Central memory CD4-positive, alpha-beta T cell (primary cell): ENCODE measurements around the gene FBP1.
"Not testable (repeated sequence)": the region's sequence is repeated elsewhere in the genome, so short reads cannot be mapped to it uniquely, and the experiment has no call there.

Source experiments
- DNase-seq: peaks from one replicate; pipeline ENCODE4 v3.0.0; 2022

The FBP1 gene

DNA sequence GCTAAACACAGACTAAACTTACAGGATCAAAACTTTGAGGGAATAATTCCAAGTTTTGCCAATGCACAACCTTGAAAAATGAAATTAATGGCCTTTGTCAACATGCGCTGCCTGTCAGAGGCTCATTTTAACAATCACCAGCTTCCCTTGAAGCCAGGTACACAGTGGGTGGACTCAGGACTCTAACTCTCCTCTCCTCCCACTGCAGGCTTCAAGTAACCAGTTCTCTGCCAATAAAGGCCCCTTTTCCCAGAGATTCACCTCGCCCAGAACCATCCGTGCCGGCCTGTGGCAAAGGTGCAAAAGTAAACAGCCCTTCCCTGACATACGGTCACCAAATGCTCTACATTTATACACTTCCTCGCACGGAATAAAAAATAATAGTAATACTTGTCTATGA is 27.2 kb downstream of the FBP1 start:
- no peak for DNase-seq

DNA sequence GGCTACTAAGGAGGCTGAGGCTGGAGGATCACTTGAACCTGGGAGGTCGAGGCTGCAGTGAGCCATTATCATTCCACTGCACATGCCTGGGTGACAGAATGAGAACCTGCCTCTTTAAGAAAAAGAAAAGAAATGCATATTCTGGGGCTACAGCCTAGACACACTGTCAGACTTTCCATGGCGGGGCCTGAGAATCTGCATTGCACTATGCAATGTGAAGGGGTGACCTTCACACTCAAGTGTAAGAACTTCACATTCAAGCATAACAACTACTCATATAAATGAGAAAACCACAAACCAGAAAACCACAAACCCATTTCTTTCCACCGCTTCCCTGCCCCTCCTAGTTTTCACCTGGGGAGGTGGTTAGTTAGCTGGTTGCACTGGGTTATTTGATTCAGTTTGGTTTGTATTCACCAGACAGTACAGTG is 27.7 kb downstream of the FBP1 start:
- peak; percentile 13 for DNase-seq

DNA sequence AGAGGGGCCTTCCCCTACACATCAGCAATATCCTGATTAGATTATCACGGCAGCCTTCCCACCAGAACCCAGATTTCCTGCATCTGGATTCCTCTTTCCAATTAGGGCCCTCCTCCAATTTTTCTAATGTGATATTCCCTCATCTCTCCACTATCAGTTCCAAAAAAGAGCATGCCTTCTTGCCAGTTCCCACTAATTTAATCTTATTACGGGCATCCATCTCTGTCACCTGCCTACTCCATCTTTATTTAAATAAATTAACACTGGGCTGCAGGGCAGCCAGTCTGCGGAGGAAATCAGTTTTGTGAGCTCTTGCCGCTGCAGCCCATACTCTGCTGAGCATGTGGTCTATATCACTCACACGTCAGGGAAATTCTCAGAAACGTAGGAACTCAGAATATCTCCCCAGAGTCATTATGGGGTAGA is 29.1 kb downstream of the FBP1 start:
- no peak for DNase-seq

DNA sequence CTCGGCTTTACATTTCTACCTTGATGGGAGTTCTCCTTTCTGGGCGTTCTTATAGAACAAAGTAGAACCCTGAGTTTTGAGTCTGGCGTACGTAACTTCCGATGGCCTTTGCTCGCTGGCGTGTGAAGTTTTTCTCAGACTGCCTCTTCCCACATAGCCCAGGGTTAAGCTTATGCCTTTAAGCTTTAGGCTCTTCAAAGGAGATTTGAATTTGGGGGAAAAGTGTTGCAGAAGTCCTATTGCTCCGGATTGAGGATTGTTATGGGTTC is 32.0 kb downstream of the FBP1 start:
- DNase-seq, result no peak

DNA sequence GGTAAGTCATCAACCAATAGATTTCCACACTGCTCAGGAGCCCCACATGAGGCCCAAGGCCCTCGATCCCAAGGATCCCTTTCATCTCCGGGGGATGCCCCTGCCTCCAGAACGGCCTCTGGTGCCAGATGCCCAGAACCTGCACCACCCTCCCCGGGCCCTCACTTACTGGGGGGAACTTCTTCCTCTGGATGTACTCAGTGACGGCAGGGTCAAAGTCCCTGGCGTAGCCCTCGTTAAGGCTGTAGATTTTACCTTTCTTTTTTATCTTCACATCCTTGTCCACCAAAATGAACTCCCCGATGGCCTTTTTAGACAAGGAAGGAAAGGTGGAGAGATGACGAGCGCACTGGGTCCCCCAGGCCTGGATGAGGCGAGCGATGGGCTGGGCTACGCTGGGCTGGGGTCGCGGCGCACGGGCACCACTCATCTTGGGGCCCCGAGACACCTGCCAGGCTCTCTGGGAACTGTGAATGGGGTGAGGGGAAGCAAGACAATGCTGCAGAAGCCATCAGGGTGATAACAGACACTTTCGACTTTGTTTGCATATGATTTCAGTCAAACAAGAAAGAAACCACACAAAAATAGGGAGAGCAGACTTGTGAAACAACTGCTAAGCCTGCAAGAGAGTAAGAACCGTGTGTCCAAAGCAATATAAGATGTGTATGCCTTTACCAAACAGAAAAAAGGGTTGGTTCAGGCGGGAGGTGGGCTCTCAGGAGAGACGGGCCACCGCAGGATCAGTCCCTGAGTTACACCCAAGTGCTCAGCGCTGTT is 32.5 kb downstream of the FBP1 start:
- no peak for DNase-seq

DNA sequence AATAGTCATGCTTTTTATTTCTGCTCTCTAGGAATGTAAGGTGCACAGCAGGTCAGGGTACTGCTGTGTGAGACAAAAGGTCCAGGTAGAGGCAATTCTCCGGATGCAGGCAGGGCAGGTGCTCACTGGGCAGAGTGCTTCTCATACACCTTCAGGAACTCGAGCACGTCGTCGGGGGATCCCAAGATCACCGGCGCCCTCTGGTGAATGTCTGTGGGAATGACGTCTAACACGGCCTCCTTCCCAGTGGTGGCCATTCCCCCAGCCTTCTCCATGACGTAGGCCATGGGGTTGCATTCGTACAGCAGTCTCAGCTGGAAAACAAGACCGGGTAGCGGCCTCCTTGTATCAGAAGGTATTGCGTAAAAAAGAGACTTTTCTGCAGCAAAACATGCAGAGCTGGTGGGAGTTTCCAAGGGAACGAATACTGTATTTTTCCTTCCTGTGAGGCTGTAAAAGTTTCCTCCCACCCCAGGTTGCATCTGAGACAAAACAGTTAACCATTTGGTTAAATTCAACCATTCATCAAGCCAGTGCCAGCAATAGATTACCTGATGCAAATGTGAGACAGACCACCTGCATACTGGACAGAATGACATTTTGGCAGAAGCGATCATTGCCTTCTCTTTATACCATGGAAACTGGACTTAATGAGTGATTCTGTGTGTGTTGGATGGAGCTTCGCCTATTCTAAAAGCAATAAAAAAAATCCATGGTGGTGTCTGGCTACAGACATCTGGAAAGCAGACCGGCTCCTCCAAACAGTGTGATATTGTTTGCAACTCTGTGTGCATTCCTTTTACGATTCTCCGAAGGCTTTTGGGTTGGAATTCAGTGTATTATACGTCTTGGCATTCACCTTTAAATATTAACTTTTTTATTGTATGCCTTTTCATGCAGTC is 35.8 kb downstream of the FBP1 start:
- DNase-seq, result peak; percentile 33

DNA sequence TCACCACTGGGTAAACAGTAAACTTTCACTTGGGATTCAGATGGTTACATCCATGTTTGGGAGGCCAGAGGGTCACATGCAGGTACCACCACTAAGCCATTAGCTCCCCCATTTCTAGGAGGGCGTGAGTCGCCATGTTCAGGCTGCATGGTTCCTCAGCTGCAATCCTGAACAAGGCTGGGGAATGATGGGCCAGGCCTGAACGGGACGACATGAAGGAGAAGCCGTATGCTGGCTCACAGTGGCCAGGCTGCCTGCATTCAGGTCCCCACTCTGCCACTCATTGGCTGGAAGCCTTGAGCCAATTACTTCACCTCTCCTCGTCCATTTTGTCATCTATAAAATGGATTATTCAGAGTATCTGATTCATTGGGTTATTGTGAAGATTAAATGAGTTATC is 36.7 kb downstream of the FBP1 start:
- no peak for DNase-seq

DNA sequence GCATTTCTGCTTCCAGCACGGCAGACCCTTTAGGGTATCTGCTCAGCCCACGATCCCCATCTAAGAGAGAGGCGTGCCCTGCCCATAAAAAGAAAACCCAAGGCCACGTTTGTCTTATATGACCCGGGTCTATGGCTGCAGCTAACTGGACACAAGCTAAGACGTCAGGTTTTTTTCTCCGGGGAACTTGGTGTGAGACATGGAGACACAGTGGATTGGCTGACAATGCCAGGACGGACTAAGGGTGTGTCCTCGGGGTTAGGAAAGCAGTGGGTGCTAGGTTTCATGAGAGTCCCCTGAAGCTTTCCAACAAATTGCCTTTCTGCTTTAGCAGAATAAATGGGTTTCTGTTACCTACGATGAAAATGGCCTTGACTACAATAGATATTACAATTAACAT is 38.6 kb downstream of the FBP1 start:
- no peak for DNase-seq

DNA sequence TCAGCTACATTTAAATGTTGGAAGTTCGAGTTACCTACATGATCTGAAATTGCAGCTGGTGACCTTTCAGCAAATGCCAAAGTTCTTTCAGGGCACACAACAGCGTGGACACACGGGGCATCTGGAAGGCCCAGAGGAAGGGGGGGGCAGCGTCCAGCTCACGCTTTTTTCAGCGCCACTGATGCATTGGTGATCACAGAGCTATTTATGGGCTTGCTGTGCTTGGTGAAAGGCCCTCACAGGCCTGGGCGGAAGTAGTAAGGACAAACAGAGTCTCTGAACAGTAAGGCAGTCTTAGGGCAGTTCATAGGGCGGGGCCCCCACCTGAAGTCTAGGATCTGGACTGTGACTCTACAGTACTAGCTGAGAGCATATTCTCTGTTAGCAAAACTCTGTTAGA is 39.1 kb downstream of the FBP1 start:
- DNase-seq, result no peak

DNA sequence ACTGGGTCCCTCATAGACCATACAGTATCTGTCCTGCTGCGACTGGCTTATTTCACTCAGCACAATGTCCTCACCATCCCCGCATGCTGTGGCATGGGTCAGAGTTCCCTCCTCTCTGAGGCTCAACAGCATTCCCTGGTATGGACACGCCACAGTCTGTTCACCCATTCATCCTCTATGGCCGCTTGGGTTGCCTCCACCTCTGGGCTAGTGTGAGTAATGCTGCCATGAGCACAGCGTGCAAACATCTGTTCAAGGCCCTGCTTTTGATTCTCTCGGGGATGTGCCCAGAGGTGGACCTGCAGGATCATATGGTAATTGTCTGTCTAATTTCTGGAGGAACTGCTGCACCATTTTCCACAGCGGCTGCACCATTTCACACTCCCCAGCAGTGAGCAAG is 40.2 kb downstream of the FBP1 start:
- no peak for DNase-seq

DNA sequence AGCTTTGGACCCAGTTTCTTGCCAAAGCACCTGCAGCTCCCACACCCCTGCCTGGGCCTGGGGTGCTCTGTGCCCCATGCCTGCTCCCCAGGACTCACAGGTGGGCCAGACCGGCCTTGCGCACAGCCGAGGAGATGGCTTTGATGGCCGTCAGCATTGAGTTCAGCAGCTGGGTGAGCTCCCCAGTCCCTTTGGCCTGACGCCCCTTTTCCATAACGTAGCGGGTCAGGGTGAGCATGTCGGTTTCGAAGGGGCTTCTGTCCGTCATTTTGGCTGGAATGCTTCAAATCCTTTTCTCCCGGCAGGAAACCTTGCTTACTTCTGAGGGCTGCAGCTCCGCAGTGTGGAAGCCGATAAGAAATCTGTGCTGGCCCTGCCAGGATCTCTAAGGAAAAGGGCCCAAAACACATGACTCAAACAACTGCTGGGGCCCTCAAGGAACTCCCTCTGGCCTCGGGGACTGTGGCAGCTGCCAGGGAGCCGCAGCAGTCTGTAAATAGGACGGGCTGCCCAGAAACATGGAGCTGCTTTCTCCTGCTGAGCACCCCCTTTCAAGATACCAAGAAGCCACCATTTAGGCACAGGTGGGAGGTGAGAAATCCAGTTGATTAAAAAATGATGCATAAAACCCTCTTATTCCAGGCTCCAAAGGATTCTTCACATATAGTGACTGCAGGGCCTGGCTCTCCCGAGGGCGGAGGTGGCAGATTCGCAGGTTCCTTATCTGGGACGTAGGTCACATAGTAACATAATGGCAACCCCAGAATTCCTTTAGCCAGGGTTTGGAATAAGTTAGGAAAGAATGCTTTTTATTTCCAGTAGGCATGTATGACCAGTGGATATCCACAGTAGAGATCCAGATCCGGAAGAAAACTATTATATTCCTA is 45.6 kb downstream of the FBP1 start, which contains the start of gene FBP2:
FBP2 (minus strand) TSS at position 366 of the 887 bp plus-strand sequence; CDS start at position 268, 98 bp downstream.
- DNase-seq, result no peak

DNA sequence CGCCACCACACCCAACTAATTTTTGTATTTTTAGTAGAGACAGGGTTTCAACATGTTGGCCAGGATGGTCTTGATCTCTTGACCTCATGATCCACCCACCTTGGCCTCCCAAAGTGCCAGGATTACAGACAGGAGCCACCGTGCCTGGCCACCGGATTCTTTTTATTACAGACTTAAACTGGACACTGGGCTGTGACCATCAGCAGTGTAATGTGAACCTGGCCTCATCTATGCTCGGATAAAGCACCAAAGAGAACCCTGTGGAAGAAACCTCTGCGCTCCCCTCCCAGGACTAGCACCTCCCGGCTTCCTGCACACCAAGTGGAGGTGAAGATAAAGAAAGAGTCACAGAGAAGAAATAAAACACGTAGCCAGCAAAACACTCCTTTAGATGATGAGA is 46.6 kb downstream of the FBP1 start:
- not testable (repeated sequence) for DNase-seq

DNA sequence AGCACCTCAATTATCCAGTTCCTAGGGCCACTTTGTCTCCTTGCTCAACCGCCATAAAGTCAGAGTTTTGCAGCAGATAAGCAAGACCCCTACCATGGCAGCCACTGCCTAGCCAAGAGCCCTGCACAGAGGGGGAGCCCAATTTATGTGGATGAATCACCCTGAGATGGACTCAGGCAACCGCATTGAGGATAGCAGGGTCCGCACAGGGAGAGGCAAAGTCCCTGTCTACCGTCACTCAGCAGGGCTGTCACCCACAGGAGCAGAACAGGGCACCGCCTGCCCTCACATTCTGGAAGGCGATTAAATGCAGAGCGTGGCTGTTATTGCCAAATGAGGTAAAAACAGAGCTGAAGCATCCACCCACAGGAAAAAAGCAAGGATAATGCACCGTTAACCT is 47.4 kb downstream of the FBP1 start:
- DNase-seq, result no peak

DNA sequence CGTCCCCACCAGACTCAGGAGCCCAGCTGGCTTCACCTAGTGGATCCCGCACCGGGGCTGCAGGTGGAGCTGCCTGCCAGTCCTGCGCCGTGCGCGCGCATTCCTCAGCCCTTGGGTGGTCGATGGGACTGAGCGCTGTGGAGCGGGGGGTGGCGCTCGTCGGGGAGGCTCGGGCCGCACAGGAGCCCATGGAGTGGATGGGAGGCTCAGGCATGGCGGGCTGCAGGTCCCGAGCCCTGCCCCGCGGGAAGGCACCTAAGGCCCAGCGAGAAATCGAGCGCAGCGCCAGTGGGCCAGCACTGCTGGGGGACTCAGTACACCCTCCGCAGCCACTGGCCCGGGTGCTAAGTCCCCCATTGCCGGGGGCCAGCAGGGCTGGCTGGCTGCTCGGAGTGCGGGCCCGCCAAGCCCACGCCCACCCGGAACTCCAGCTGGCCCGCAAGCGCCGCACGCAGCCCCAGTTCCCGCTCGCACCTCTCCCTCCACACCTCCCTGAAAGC is 48.2 kb downstream of the FBP1 start:
- DNase-seq, result not testable (repeated sequence)

DNA sequence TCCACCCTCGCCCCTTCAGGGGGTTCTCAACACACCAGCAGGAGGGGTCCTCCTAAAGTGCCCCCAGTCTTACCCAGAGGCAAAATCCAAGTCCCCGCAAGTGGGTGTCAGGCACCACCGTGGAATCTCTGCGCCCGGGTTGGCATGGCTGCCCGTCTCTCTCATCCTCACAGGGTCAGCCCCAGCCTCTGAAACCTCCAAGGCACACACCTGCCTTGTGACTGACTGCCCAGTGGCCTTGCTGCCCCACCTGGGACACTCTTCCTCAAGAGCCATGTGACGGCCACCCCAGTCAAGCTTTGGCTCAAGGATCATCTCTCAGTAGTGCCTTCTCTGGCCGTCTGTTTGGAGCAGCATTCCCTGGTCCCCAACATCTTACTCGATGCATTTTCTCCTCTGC is 50.6 kb downstream of the FBP1 start:
- no peak for DNase-seq

DNA sequence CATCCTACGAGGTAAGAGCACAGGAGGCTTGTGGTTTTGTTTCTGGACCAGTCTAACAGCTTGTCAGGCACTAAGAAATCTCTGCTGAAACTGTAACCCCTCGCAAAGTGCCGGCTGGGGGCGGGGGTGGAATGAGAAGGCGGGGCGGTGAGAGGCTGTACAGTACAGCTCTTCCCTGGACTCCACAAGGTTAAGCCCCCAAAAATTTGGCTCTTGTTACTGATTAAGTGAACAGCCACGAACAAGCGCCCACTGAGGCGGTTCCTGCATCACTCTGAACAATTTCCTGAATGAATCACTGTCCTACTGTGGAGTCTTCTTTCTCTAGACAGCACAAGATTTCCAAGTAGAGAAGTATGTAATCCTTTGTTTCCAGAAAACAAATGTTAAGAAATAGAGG is 52.5 kb downstream of the FBP1 start:
- DNase-seq, result no peak

DNA sequence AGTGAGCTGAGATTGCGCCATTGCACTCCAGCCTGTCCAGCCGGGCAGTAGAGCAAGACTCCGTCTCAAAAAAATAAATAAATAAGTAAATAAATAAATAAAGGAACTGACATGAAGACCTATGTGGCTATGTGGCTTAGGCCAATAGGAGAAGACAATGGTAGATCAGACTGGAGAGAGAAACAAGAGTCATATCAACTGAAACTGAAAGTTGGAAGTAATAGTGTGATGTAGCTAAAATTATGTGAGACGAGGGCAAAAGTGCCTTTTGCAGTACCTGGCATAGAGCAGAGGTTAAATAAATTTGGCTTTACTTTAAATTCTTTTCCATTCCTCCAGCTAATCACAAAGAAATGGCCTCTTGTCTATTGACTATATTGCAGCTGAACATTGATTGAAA is 53.0 kb downstream of the FBP1 start:
- DNase-seq, result no peak

DNA sequence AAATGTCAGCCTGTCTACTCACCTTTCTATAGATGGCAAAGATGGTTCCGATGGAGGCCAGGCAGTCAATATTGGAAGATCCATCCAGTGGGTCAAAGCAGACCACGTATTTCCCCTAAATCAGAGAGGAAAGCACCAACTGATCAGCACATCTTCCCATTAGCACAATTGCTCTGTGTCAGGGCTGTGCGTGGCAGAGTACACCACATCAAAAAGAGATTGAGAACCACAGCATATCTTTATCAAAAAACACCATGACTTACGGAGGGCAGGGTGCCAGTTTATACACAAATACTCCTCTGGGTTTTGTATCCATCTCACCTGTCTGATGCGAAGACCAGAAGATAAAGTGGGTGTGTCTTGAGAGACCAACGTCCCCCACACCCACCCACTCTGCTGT is 54.8 kb downstream of the FBP1 start:
- DNase-seq, result peak; percentile 6

DNA sequence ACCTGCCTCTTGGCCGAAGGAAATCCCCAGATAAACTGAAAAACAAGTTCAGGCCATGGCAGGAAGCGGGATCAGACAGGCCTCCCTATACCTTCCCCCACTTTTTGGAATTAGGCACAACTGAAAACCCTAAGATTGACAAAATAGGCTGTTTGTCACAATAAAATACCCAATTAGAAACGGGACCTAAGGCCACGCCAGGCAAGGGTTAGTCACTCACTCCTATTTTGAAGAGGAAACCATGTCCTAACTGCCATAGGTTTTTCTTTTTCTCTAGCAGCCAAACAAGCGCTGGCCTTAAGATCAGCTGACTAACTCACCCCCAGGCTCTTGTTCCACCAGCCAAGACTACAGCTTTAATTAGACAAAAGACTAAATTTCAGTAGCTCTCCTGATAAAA is 57.6 kb downstream of the FBP1 start:
- no peak for DNase-seq

DNA sequence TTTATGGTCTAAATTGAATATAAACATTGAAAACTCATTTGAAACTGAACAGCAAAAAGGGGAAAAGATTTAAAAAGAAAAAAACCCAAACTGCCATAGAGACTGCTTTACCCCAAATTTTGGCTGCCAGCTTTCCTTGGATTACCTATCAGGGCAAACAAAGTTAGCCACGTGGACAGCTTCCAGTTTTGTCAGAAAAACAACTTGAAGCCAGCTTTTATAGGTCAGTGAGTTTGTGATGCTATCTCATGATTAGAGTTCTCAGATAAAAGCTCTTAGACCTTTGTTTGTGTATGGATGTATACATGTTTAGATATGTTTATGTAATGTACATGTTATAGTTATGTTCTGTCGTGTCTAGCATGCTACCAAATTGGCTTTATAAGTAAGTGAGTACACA is 61.7 kb downstream of the FBP1 start:
- DNase-seq, result no peak

DNA sequence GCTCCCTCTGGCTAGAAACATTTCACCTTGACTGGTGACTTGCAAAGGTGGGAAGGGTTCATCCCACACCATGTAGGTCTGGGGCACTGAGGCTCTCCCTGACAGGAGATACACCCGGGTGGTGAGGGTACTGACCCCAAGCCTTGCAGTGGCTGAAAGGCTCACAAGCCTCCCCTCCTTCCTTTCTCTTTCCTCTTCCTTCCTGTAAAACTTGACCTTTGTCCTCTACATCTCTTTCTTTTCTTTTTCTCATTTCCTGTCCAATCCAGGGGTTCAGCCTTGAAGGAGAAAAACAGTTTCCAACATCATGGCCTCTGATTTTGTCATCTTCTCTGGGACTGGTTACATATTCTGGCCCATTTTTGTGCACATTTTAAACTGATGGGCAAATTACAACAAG is 62.3 kb downstream of the FBP1 start:
- DNase-seq, result no peak

DNA sequence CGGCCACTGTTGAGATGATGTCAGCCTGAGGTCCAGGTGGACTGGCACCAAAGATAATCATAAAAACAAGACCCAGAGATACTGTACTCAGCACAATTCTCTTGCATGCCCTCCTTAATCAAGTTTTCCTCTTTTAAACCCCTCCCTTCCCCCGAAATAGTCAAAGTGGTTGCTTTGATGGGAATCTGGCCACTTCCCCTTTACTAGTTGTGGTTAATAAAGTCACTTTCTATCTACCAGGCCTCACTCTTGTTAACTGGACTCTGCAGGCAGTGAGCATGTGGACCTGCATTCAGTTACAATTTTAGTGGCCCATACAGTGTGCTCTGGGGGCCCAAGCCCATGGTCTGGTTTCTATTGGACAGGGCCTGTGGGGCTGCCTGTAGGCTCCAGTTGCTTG is 63.2 kb downstream of the FBP1 start:
- DNase-seq, result no peak
